Heart right ventricle (tissue), 16 donors: ENCODE results near the gene PIBF1. TPM values are rescaled to one million over a fixed set of nuclear protein-coding genes. Genes with fewer than 3 reads are reported as not detected.

Experiments used
- ATAC-seq, 8 donors: fragments of 200-7000 bp; cut with Tn5 transposase; one replicate each; pipeline ENCODE4 v1.9.1; 2020; ENCODE audit warnings: mild to moderate bottlenecking in 8 of 8, moderate library complexity in 8 of 8, moderate number of reproducible peaks in 1 of 8
- DNase-seq, 2 donors: peaks; one replicate each; pipeline ENCODE4 v3.0.0-alpha.2; 2020
- H3K27ac ChIP-seq, 10 donors: fragments of 200-600 bp; sonication (generic) in 2 of 10; one replicate each; pipeline versions ENCODE4 v1.5.0 to v1.8.0; 2020 to 2022; ENCODE audit warnings: mild to moderate bottlenecking in 3 of 10
- H3K27me3 ChIP-seq, 7 donors: fragments of 200-600 bp; one replicate each; pipeline ENCODE4 v1.8.0; 2021 to 2022; ENCODE audit warnings: mild to moderate bottlenecking in 2 of 7
- H3K36me3 ChIP-seq, 9 donors: fragments of 200-600 bp; sonication (generic) in 1 of 9; one replicate each; pipeline versions ENCODE4 v1.5.0 to v1.8.0; 2020 to 2022; ENCODE audit warnings: mild to moderate bottlenecking in 2 of 9
- H3K4me1 ChIP-seq, 9 donors: fragments of 200-600 bp; sonication (generic) in 1 of 9; one replicate each; pipeline versions ENCODE4 v1.5.0 to v1.8.0; 2020 to 2022; ENCODE audit warnings: mild to moderate bottlenecking in 4 of 9
- H3K4me3 ChIP-seq, 10 donors: fragments of 200-600 bp; sonication (generic) in 2 of 10; one replicate each; pipeline versions ENCODE4 v1.5.0 to v1.8.0; 2020 to 2022; ENCODE audit warnings: mild to moderate bottlenecking in 7 of 10, moderate library complexity in 2 of 10
- H3K9me3 ChIP-seq, 11 donors: fragments of 200-600 bp in 10 of 11; sonication (generic) in 2 of 11; one replicate each; pipeline versions ENCODE4 v1.5.0 to v1.8.0; 2013 to 2022; ENCODE audit warnings: mild to moderate bottlenecking in 2 of 11, control low read depth in 1 of 11, moderate library complexity in 1 of 11
- WGBS, 2 donors: extraction: QIAGEN DNeasy Blood & Tissue Kit; methylation state at CpG; one replicate each; pipeline ENCODE4 v1.1.7; 2013; ENCODE audit warnings: inconsistent platforms in 1 of 2; 5-methylcytosine and 5-hydroxymethylcytosine counted together
- intact Hi-C, 10 donors: fragments of 100-400 bp; cut with DNase I; formaldehyde crosslinking; loops; one replicate each; pipeline versions ENCODE4 v1.11.1 to v1.14.2; 2022
- polyA plus RNA-seq, 2 donors: library from polyadenylated mRNA; stranded (reverse); fragments of 200-250 nt; gene quantifications; one replicate each; pipeline ENCODE4 v1.2.3, GENCODE V29; 2013
- total RNA-seq, 10 donors: library from RNA; stranded (reverse); fragmentation: NEBNext Ultra II Directional in 3 of 10; extraction: Animal tissue kit (Norgen Biotek cat#: 25700) in 3 of 10; gene quantifications; one replicate each; pipeline versions ENCODE4 v1.2.1 to v1.2.4, GENCODE V29; 2021 to 2023
- TF ChIP-seq, protein P1 (sequence below), 9 donors: fragments of 200-600 bp; sonication (generic) in 2 of 9; IDR thresholded peaks; one replicate each; pipeline versions ENCODE4 v1.5.0 to v1.8.0; 2021 to 2022; ENCODE audit warnings: antibody characterized with exemption in 9 of 9, mild to moderate bottlenecking in 5 of 9, moderate library complexity in 1 of 9
- donor health status: Arrhythmogenic right ventricular cardiomyopathy.
- donor health status: ischemic (EF 13 %, LVEDD 7.1; RV severe dilation, severe dysfunction).
- donor health status: healthy with polysubstance abuse.
- donor health status: DM: no; HTN: yes; CAD: no.
- donor health status: DM: no; HTN: no; CAD: no.
- donor health status: ischemic (EF 25% LVEDD 6.9; RV normal size, moderate dysfunction).
- donor health status: ischemic (EF 25% LVEDD 5.7; RV mildly dilated, moderate dysfunction).
- donor health status: healthy.
- donor health status: DM: yes; HTN: yes; CAD: no.
- donor health status: Ischemic cardiomyopathy.
- donor health status: ischemic (EF 35%, LVEDD 5.7; RV mildly dilated, moderate dysfunction).
- donor health status: nonischemic (EF 11% LVEDD 7.7; RV severe dilation, severe dysfunction).
- donor health status: DM: yes; HTN: yes; CAD: no.
- donor health status: PGD.
- donor health status: ischemic (EF 29% LVEDD 5.4; RV normal size, mild dysfunction).
- donor health status: nonischemic (EF 23%, LVEDD 6.1; RV moderate dilation, normal function).

Gene PIBF1
- total and polyA plus RNA-seq, 12 donors: 7.5 to 20.9 (median 16.7) TPM

DNA sequence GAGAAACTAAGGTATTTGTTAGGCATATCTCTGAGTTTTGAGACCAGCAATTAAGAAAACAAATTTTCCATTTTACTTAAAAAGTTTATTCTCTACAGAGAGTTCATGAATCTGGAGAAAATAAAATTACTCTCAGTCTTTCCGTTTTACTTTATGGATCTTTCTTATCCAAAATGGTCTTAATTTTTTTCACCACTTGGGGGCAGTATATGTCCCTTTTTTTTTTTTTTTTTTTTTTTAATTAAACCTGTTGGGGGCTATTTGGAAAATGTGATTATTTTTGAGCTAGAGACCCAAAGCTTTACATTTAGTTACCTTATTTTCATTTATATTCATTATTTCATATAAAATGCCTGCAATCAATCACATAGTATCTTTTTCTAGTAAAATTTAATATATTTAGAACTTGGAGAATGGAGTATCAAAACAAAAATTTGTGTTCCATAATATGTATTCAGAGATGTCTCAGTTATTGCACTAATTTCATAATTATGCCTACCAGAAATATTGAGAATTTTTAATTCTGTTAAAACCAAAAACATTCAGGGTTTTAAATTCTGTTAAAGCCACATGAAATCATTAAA, 27.1 kb downstream of the PIBF1 start:
- TF ChIP-seq, protein P1, sequence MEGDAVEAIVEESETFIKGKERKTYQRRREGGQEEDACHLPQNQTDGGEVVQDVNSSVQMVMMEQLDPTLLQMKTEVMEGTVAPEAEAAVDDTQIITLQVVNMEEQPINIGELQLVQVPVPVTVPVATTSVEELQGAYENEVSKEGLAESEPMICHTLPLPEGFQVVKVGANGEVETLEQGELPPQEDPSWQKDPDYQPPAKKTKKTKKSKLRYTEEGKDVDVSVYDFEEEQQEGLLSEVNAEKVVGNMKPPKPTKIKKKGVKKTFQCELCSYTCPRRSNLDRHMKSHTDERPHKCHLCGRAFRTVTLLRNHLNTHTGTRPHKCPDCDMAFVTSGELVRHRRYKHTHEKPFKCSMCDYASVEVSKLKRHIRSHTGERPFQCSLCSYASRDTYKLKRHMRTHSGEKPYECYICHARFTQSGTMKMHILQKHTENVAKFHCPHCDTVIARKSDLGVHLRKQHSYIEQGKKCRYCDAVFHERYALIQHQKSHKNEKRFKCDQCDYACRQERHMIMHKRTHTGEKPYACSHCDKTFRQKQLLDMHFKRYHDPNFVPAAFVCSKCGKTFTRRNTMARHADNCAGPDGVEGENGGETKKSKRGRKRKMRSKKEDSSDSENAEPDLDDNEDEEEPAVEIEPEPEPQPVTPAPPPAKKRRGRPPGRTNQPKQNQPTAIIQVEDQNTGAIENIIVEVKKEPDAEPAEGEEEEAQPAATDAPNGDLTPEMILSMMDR (IDR thresholded peaks at IDR 0.05): peak; percentile 53 to 75 (median 71)
- ATAC-seq (no peak), DNase-seq (no peak)
- intact Hi-C loops: loop anchor here in 3 of 10 donors (10.0 kb wide), 2 partner anchors 896 to 906 kb away; no protein-coding TSS in a partner anchor
- WGBS, 2 donors: 14 to 17% methylated on average over 1 of the region's 1 CpG
- H3K4me3 ChIP-seq: no peak overlapping the region
- peaks cover 0 to 6% (median 0%) of the 10 kb centered on the region in 11 donors for H3K9me3 ChIP-seq
- no peaks in the 10 kb centered on the region for H3K4me1 ChIP-seq
- no peak overlapping the region for H3K27ac ChIP-seq
- H3K27me3 ChIP-seq: no peaks in the 10 kb centered on the region
- H3K36me3 ChIP-seq: peaks cover 0 to 61% (median 0%) of the 10 kb centered on the region in 9 donors

DNA sequence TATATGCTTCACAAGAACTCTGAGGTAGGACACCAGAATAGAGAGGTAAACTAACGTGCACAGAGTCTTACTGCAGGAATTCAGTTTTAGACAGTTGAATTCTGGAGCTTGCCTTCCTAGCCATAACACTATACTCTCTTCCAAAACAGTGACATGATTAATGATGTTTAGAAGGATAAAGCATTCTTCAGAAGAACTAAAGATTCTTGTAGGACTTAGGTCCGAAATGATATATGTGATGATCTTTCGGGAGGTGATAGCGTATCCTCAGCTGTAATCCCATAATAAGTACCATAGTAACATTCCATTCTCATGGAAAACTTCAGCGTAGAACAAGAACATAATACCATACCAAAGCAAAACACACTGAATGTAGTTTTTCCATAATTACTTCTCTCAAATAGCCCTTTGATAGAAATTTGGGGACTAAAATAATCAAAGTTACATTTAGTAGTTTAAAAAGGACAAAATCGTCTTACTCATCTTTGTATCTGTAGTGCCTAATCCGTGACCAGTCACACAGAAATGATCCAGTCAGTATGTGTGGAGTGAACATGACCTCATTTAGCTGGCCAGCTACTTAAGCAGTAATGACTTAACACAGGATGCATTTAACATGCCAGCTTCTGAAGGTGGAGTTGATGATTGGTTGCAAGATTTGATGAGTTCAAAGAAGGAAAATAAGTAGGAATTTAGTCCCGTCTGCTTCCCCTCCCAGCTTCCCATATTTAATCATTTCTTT, 38.4 kb downstream of the PIBF1 start:
- peaks cover 0 to 57% (median 4%) of the 10 kb centered on the region in 9 donors for H3K36me3 ChIP-seq
- no peak overlapping the region for H3K27ac ChIP-seq
- H3K27me3 ChIP-seq: no peaks in the 10 kb centered on the region
- no peaks in the 10 kb centered on the region for H3K9me3 ChIP-seq
- intact Hi-C loops: no loop called here
- peak in 1 of 8 donors; percentile 48 for ATAC-seq
- no peaks in the 10 kb centered on the region for H3K4me1 ChIP-seq
- TF ChIP-seq, protein P1 (IDR thresholded peaks at IDR 0.05): no peak
- 86 to 88% methylated on average over 8 of the region's 8 CpGs for WGBS, 2 donors
- H3K4me3 ChIP-seq: no peak overlapping the region
- no peak for DNase-seq

- Histone ChIP-seq H3K36me3 (peaks cover 0 to 60% (median 4%) of the 10 kb centered on the region in 9 donors), H3K4me1 (no peaks in the 10 kb centered on the region), H3K4me3 (no peak overlapping the region), H3K27me3 (no peaks in the 10 kb centered on the region), H3K9me3 (no peaks in the 10 kb centered on the region), H3K27ac (no peak overlapping the region)
- TF ChIP-seq, protein P1 (IDR thresholded peaks at IDR 0.05): no peak
- ATAC-seq: no peak
- 72 to 79% methylated on average over 1 of the region's 1 CpG for WGBS, 2 donors
- intact Hi-C loops: no loop called here
- no peak for DNase-seq
These were observed 39.0 kb downstream of the PIBF1 start for GRCh38 chr13:72820898-72821279.

- DNase-seq (no peak), ATAC-seq (no peak)
- Histone ChIP-seq H3K4me3 (no peak overlapping the region), H3K27ac (no peak overlapping the region), H3K36me3 (peaks cover 0 to 77% (median 12%) of the 10 kb centered on the region in 9 donors), H3K9me3 (no peaks in the 10 kb centered on the region), H3K27me3 (no peaks in the 10 kb centered on the region), H3K4me1 (no peaks in the 10 kb centered on the region)
- TF ChIP-seq, protein P1 (IDR thresholded peaks at IDR 0.05): no peak
- WGBS, 2 donors: 94 to 96% methylated on average over 2 of the region's 2 CpGs
- intact Hi-C loops: no loop called here
These were observed 41.1 kb downstream of the PIBF1 start for GRCh38 chr13:72823081-72823480.
